WTC11 (cell line): ENCODE measurements around the gene LTBP2. TPM values are rescaled to one million over a fixed set of nuclear protein-coding genes. Genes with fewer than 3 reads are reported as not detected.

Experiments used
- ATAC-seq: fragments of 200-7000 bp; cut with Tn5 transposase; 2 replicates; pipeline ENCODE4 v1.10.0; 2021; ENCODE audit warnings: mild to moderate bottlenecking, moderate library complexity
- CTCF ChIA-PET: fragments of 300-600 bp; sonication (Branson Sonifier 250); formaldehyde crosslinking; loops from one replicate; lab custom pipeline; 2021; ENCODE audit warnings: antibody characterized with exemption; lab: Charles Lee
- POLR2A ChIA-PET: fragments of 350-600 bp; sonication (Branson Sonifier 250); formaldehyde crosslinking; loops from one replicate; lab custom pipeline; 2021; ENCODE audit warnings: antibody characterized with exemption; lab: Charles Lee
- DNase-seq: peaks from one replicate; pipeline ENCODE4 v3.0.0; 2021; ENCODE audit warnings: low spot score
- H3K27ac Mint-ChIP-seq: 2 replicates; pipeline ENCODE4 v1.8.0; 2021; ENCODE audit warnings: mixed read lengths
- H3K27me3 Mint-ChIP-seq: 2 replicates; pipeline ENCODE4 v1.8.0; 2021; ENCODE audit warnings: low read depth, mild to moderate bottlenecking, moderate library complexity, mixed read lengths
- H3K36me3 Mint-ChIP-seq: 2 replicates; pipeline ENCODE4 v1.8.0; 2021; ENCODE audit warnings: mixed read lengths
- H3K4me1 Mint-ChIP-seq: 2 replicates; pipeline ENCODE4 v1.8.0; 2022; ENCODE audit warnings: mixed read lengths
- H3K4me3 Mint-ChIP-seq: 2 replicates; pipeline ENCODE4 v1.8.0; 2021; ENCODE audit warnings: mild to moderate bottlenecking, moderate library complexity, mixed read lengths
- H3K9me3 Mint-ChIP-seq: 2 replicates; pipeline ENCODE4 v1.8.0; 2021; ENCODE audit warnings: mixed read lengths
- CBFB ChIP-seq: sonication (generic); formaldehyde crosslinking; IDR thresholded peaks from 2 replicates; pipeline ENCODE4 v1.8.1; 2022; ENCODE audit warnings: mild to moderate bottlenecking, low read depth, missing genetic modification reagents
- CDX4 ChIP-seq: fragments of 250-450 bp; sonication (Bioruptor Pico); IDR thresholded peaks from 2 replicates; pipeline ENCODE4 v1.9.0; 2021; ENCODE audit warnings: moderate library complexity, mild to moderate bottlenecking, inconsistent platforms, borderline replicate concordance
- CREM ChIP-seq: sonication (generic); formaldehyde crosslinking; IDR thresholded peaks from 2 replicates; pipeline ENCODE4 v1.8.1; 2022; ENCODE audit warnings: mild to moderate bottlenecking, missing genetic modification reagents, moderate library complexity
- E2F5 ChIP-seq: sonication (generic); formaldehyde crosslinking; IDR thresholded peaks from 2 replicates; pipeline ENCODE4 v1.8.1; 2022; ENCODE audit warnings: mild to moderate bottlenecking, moderate library complexity, missing genetic modification reagents
- EMX1 ChIP-seq: fragments of 250-450 bp; sonication (Bioruptor Pico); IDR thresholded peaks from 2 replicates; pipeline ENCODE4 v1.8.0; 2021; ENCODE audit warnings: mild to moderate bottlenecking
- HMGXB4 ChIP-seq: sonication (generic); formaldehyde crosslinking; IDR thresholded peaks from 2 replicates; pipeline ENCODE4 v1.8.1; 2023; ENCODE audit warnings: mild to moderate bottlenecking, moderate library complexity, missing genetic modification reagents
- MAX ChIP-seq: sonication (generic); formaldehyde crosslinking; IDR thresholded peaks from 2 replicates; pipeline ENCODE4 v1.8.0; 2022; ENCODE audit warnings: mild to moderate bottlenecking, missing genetic modification reagents
- NFE2L1 ChIP-seq: sonication (generic); formaldehyde crosslinking; IDR thresholded peaks from 2 replicates; pipeline ENCODE4 v1.8.1; 2023; ENCODE audit warnings: missing genetic modification reagents
- PRDM15 ChIP-seq: sonication (generic); formaldehyde crosslinking; IDR thresholded peaks from 2 replicates; pipeline ENCODE4 v1.8.0; 2022; ENCODE audit warnings: missing genetic modification reagents
- RORB ChIP-seq: fragments of 250-450 bp; sonication (Bioruptor Pico); IDR thresholded peaks from 2 replicates; pipeline ENCODE4 v1.9.0; 2021; ENCODE audit warnings: mild to moderate bottlenecking
- STAT6 ChIP-seq: sonication (generic); formaldehyde crosslinking; conservative IDR thresholded peaks from 2 replicates; pipeline ENCODE4 v1.8.1; 2023; ENCODE audit warnings: mild to moderate bottlenecking, low read depth, missing genetic modification reagents, moderate library complexity
- TCF7 ChIP-seq: sonication (generic); formaldehyde crosslinking; IDR thresholded peaks from 2 replicates; pipeline ENCODE4 v1.8.0; 2022; ENCODE audit warnings: mild to moderate bottlenecking, low read depth, missing genetic modification reagents, moderate library complexity
- TEAD1 ChIP-seq: sonication (generic); formaldehyde crosslinking; IDR thresholded peaks from 2 replicates; pipeline ENCODE4 v1.8.0; 2022; ENCODE audit warnings: mild to moderate bottlenecking, missing genetic modification reagents
- ZMAT4 ChIP-seq: fragments of 250-450 bp; sonication (Bioruptor Pico); IDR thresholded peaks from 2 replicates; pipeline ENCODE4 v1.9.0; 2021; ENCODE audit warnings: mild to moderate bottlenecking
- ZNF232 ChIP-seq: sonication (generic); formaldehyde crosslinking; IDR thresholded peaks from 2 replicates; pipeline ENCODE4 v1.8.0; 2022; ENCODE audit warnings: mild to moderate bottlenecking, missing genetic modification reagents
- ZNF263 ChIP-seq: sonication (generic); formaldehyde crosslinking; IDR thresholded peaks from 2 replicates; pipeline ENCODE4 v1.8.1; 2022; ENCODE audit warnings: low read depth, mild to moderate bottlenecking, moderate library complexity, missing genetic modification reagents
- ZNF281 ChIP-seq: sonication (generic); formaldehyde crosslinking; IDR thresholded peaks from 2 replicates; pipeline ENCODE4 v1.8.0; 2023; ENCODE audit warnings: mild to moderate bottlenecking, missing genetic modification reagents
- ZNF416 ChIP-seq: fragments of 250-450 bp; sonication (Bioruptor Pico); IDR thresholded peaks from 2 replicates; pipeline ENCODE4 v1.9.0; 2021; ENCODE audit warnings: mild to moderate bottlenecking, inconsistent platforms
- ZNF671 ChIP-seq: fragments of 250-450 bp; sonication (Bioruptor Pico); IDR thresholded peaks from 2 replicates; pipeline ENCODE4 v1.8.0; 2021; ENCODE audit warnings: mild to moderate bottlenecking
- total RNA-seq: library from RNA; stranded (reverse); gene quantifications from 3 replicates; pipeline ENCODE4 v1.2.3, GENCODE V29; 2021

The LTBP2 gene
- total RNA-seq, 1 experiment from 2014 or later = 1.2 TPM

- TF ChIP-seq HMGXB4 (CRISPR knock-in tag) (no peak), CBFB (CRISPR knock-in tag) (no peak), TEAD1 (CRISPR knock-in tag) (no peak)
Observed at GRCh38 chr14:74647678-74648461, 35.8 kb upstream of the LTBP2 start (continued).

GRCh38 chr14:74647061-74647677 lies 35.1 kb upstream of the LTBP2 start:
- no peak overlapping the region for H3K4me3 Mint-ChIP-seq
- H3K36me3 Mint-ChIP-seq = no peaks in the 10 kb centered on the region
- no peaks in the 10 kb centered on the region for H3K27me3 Mint-ChIP-seq
- no peak overlapping the region for H3K27ac Mint-ChIP-seq
- POLR2A ChIA-PET = no interaction called here
- DNase-seq = no peak
- no peak for ATAC-seq
- peaks cover 22% of the 10 kb centered on the region for H3K4me1 Mint-ChIP-seq
- CTCF ChIA-PET = interaction anchor here (0.8 to 3.7 kb wide), 5 partner anchors 9 to 74 kb away, joined by 3 to 18 read pairs (median 4); no protein-coding TSS in a partner anchor
- no peaks in the 10 kb centered on the region for H3K9me3 Mint-ChIP-seq
- TF ChIP-seq EMX1 (CRISPR knock-in tag) (no peak), CREM (CRISPR knock-in tag) (no peak), MAX (no peak), TCF7 (CRISPR knock-in tag) (no peak), ZNF671 (no peak), HMGXB4 (CRISPR knock-in tag) (no peak), ZNF416 (no peak), RORB (no peak), ZNF281 (CRISPR knock-in tag) (no peak), ZNF232 (CRISPR knock-in tag) (no peak), CBFB (CRISPR knock-in tag) (no peak), CDX4 (CRISPR knock-in tag) (no peak), NFE2L1 (CRISPR knock-in tag) (no peak), ZNF263 (CRISPR knock-in tag) (no peak), STAT6 (CRISPR knock-in tag) (no peak), PRDM15 (no peak), ZMAT4 (CRISPR knock-in tag) (no peak), E2F5 (CRISPR knock-in tag) (no peak)
